ENCODE measurements around the gene DPP3. TPM values are rescaled to one million over a fixed set of nuclear protein-coding genes. Genes with fewer than 3 reads are reported as not detected.

DPP3 gene

GRCh38 chr11:66550887-66551286 is 70.7 kb downstream of the DPP3 start:
- peaks cover 5% of the 10 kb centered on the region for H3K4me1 ChIP-seq (ENCODE audit: control insufficient read depth, insufficient read depth, low read length)
- no peaks in the 10 kb centered on the region for H3K36me3 ChIP-seq (ENCODE audit: insufficient read depth, low read length)
- H3K9ac ChIP-seq (ENCODE audit: low read depth, low read length), result no peak overlapping the region
- H3K4me2 ChIP-seq (ENCODE audit: low read length), result no peak overlapping the region
- H3K27me3 ChIP-seq (ENCODE audit: control insufficient read depth, insufficient read depth, low read length), result peaks cover 27% of the 10 kb centered on the region
- H3K4me3 ChIP-seq (ENCODE audit: low read length), result no peak overlapping the region
- no peaks in the 10 kb centered on the region for H3K9me3 ChIP-seq (replicated peaks; ENCODE audit: low read length)

- no peaks in the 10 kb centered on the region for H3K36me3 ChIP-seq (ENCODE audit: insufficient read depth, low read length)
- H3K27me3 ChIP-seq (ENCODE audit: control insufficient read depth, insufficient read depth, low read length), result peaks cover 40% of the 10 kb centered on the region
- no peaks in the 10 kb centered on the region for H3K9me3 ChIP-seq (replicated peaks; ENCODE audit: low read length)
- no peak overlapping the region for H3K4me2 ChIP-seq (ENCODE audit: low read length)
- H3K4me3 ChIP-seq (ENCODE audit: low read length), result no peak overlapping the region
- no peak overlapping the region for H3K9ac ChIP-seq (ENCODE audit: low read depth, low read length)
- H3K4me1 ChIP-seq (ENCODE audit: control insufficient read depth, insufficient read depth, low read length), result no peaks in the 10 kb centered on the region
These were observed 74.4 kb downstream of the DPP3 start for GRCh38 chr11:66554602-66555001.

GRCh38 chr11:66555416-66555815 is 75.2 kb downstream of the DPP3 start:
- Histone ChIP-seq H3K4me2 (ENCODE audit: low read length) (no peak overlapping the region), H3K9ac (ENCODE audit: low read depth, low read length) (no peak overlapping the region), H3K27me3 (ENCODE audit: control insufficient read depth, insufficient read depth, low read length) (peaks cover 37% of the 10 kb centered on the region), H3K9me3 (replicated peaks; ENCODE audit: low read length) (no peaks in the 10 kb centered on the region), H3K36me3 (ENCODE audit: insufficient read depth, low read length) (no peaks in the 10 kb centered on the region), H3K4me1 (ENCODE audit: control insufficient read depth, insufficient read depth, low read length) (no peaks in the 10 kb centered on the region), H3K4me3 (ENCODE audit: low read length) (no peak overlapping the region)

- H3K4me1 ChIP-seq (ENCODE audit: control insufficient read depth, insufficient read depth, low read length), result no peaks in the 10 kb centered on the region
- no peaks in the 10 kb centered on the region for H3K9me3 ChIP-seq (replicated peaks; ENCODE audit: low read length)
- no peak overlapping the region for H3K4me3 ChIP-seq (ENCODE audit: low read length)
- H3K4me2 ChIP-seq (ENCODE audit: low read length), result no peak overlapping the region
- H3K9ac ChIP-seq (ENCODE audit: low read depth, low read length), result no peak overlapping the region
- no peaks in the 10 kb centered on the region for H3K36me3 ChIP-seq (ENCODE audit: insufficient read depth, low read length)
- peaks cover 36% of the 10 kb centered on the region for H3K27me3 ChIP-seq (ENCODE audit: control insufficient read depth, insufficient read depth, low read length)
These were observed 75.9 kb downstream of the DPP3 start for GRCh38 chr11:66556086-66556485.

GRCh38 chr11:66557733-66558326 is 77.6 kb downstream of the DPP3 start:
- no peak overlapping the region for H3K4me2 ChIP-seq (ENCODE audit: low read length)
- H3K4me1 ChIP-seq (ENCODE audit: control insufficient read depth, insufficient read depth, low read length), result no peaks in the 10 kb centered on the region
- no peaks in the 10 kb centered on the region for H3K36me3 ChIP-seq (ENCODE audit: insufficient read depth, low read length)
- H3K9me3 ChIP-seq (replicated peaks; ENCODE audit: low read length), result no peaks in the 10 kb centered on the region
- H3K9ac ChIP-seq (ENCODE audit: low read depth, low read length), result no peak overlapping the region
- H3K4me3 ChIP-seq (ENCODE audit: low read length), result no peak overlapping the region
- H3K27me3 ChIP-seq (ENCODE audit: control insufficient read depth, insufficient read depth, low read length), result peaks cover 36% of the 10 kb centered on the region

Small RNA genes within 50 kb of the gene (small RNA-seq; reads per million reads assigned to genes)
- gene RF00416, result not detected
